Neural progenitor cell (in vitro differentiated cells): ENCODE results near the gene MYO1B. TPM values are rescaled to one million over a fixed set of nuclear protein-coding genes. Genes with fewer than 3 reads are reported as not detected.

Source experiments
- DNase-seq: peaks from one replicate; pipeline ENCODE4 v3.0.0-alpha.2; 2016; ENCODE audit warnings: low spot score
- H2AFZ ChIP-seq: fragments of 200-600 bp; sonication (generic); replicated peaks from 2 replicates; pipeline ENCODE4 v1.6.1; 2016; ENCODE audit warnings: antibody characterized with exemption
- H3F3A ChIP-seq: fragments of 200-600 bp; sonication (generic); 2 replicates; pipeline ENCODE4 v1.6.1; 2016; ENCODE audit warnings: antibody characterized with exemption, low read depth
- H3K27ac ChIP-seq: fragments of 200-600 bp; sonication (generic); 2 replicates; pipeline ENCODE4 v1.5.1; 2016; ENCODE audit warnings: mild to moderate bottlenecking
- H3K27me3 ChIP-seq: fragments of 200-600 bp; sonication (generic); 2 replicates; pipeline ENCODE4 v1.6.1; 2016; ENCODE audit warnings: mild to moderate bottlenecking, moderate library complexity
- H3K36me3 ChIP-seq: fragments of 200-600 bp; sonication (generic); 2 replicates; pipeline ENCODE4 v1.5.1; 2016
- H3K4me1 ChIP-seq: fragments of 200-600 bp; sonication (generic); 2 replicates; pipeline ENCODE4 v1.6.1; 2016; ENCODE audit warnings: mixed run types
- H3K4me2 ChIP-seq: fragments of 200-600 bp; sonication (generic); 2 replicates; pipeline ENCODE4 v1.6.1; 2016
- H3K4me3 ChIP-seq: fragments of 200-600 bp; sonication (generic); 2 replicates; pipeline ENCODE4 v1.5.1; 2016
- H3K79me2 ChIP-seq: fragments of 200-600 bp; sonication (generic); 2 replicates; pipeline ENCODE4 v1.6.1; 2016; ENCODE audit warnings: low read depth
- H3K9ac ChIP-seq: fragments of 200-600 bp; sonication (generic); 2 replicates; pipeline ENCODE4 v1.6.1; 2016
- H3K9me3 ChIP-seq: fragments of 200-600 bp; sonication (generic); 2 replicates; pipeline ENCODE4 v1.5.1; 2016; ENCODE audit warnings: low read depth
- H4K20me1 ChIP-seq: fragments of 200-600 bp; sonication (generic); 2 replicates; pipeline ENCODE4 v1.6.1; 2016; ENCODE audit warnings: low read depth
- H3K27ac Mint-ChIP-seq: 3 replicates; pipeline ENCODE4 v1.8.0; 2021; ENCODE audit warnings: mixed read lengths
- H3K27me3 Mint-ChIP-seq: 2 replicates; pipeline ENCODE4 v1.8.0; 2022; ENCODE audit warnings: low read depth, mild to moderate bottlenecking, inconsistent platforms, moderate library complexity, mixed read lengths; ENCODE audit not compliant: insufficient read depth
- H3K36me3 Mint-ChIP-seq: 3 replicates; pipeline ENCODE4 v1.8.0; 2021; ENCODE audit warnings: mixed read lengths
- H3K4me1 Mint-ChIP-seq: 3 replicates; pipeline ENCODE4 v1.8.0; 2021; ENCODE audit warnings: mixed read lengths
- H3K4me3 Mint-ChIP-seq: 3 replicates; pipeline ENCODE4 v1.8.0; 2021; ENCODE audit warnings: mild to moderate bottlenecking, moderate library complexity, mixed read lengths
- H3K9me3 Mint-ChIP-seq: 3 replicates; pipeline ENCODE4 v1.8.0; 2020; ENCODE audit warnings: mixed read lengths
- CTCF ChIP-seq: fragments of 200-600 bp; sonication (generic); IDR thresholded peaks from 2 replicates; pipeline ENCODE4 v1.5.1; 2017; ENCODE audit warnings: antibody characterized with exemption, mild to moderate bottlenecking
- EZH2 ChIP-seq: fragments of 200-600 bp; sonication (generic); IDR thresholded peaks from 2 replicates; pipeline ENCODE4 v1.6.1; 2017; ENCODE audit warnings: antibody characterized with exemption, mild to moderate bottlenecking, moderate library complexity
- EZH2phosphoT487 ChIP-seq: fragments of 200-600 bp; sonication (generic); IDR thresholded peaks from 2 replicates; pipeline ENCODE4 v1.6.1; 2017; ENCODE audit warnings: antibody characterized with exemption
- total RNA-seq: library from RNA; depleted of rRNA; stranded (reverse); fragments of >200 nt; gene quantifications from 2 replicates; pipeline ENCODE4 v1.2.3, GENCODE V29; 2015; ENCODE audit warnings: low replicate concordance

The MYO1B gene
- total RNA-seq, 1 donor from 2014 or later, result 88.0 TPM

GRCh38 chr2:191280834-191281756, 35.9 kb downstream of the MYO1B start:
- H3K4me2 ChIP-seq, result peak overlapping the region; percentile 45
- Mint-ChIP-seq H3K4me1 (peaks cover 4% of the 10 kb centered on the region), H3K36me3 (peaks cover 57% of the 10 kb centered on the region), H3K4me3 (no peak overlapping the region), H3K9me3 (no peaks in the 10 kb centered on the region), H3K27me3 (no peaks in the 10 kb centered on the region), H3K27ac (no peak overlapping the region)
- peaks cover 10% of the 10 kb centered on the region for H3F3A ChIP-seq
- H3K79me2 ChIP-seq, result peaks cover 58% of the 10 kb centered on the region
- H3K4me1 ChIP-seq, result peaks cover 13% of the 10 kb centered on the region
- TF ChIP-seq CTCF, result no peak
- TF ChIP-seq EZH2, result no peak
- TF ChIP-seq EZH2phosphoT487, result no peak
- H3K9me3 ChIP-seq, result no peaks in the 10 kb centered on the region
- no peak overlapping the region for H3K9ac ChIP-seq
- H3K36me3 ChIP-seq, result no peaks in the 10 kb centered on the region
- DNase-seq, result no peak
- no peak overlapping the region for H3K4me3 ChIP-seq
- peak overlapping the region; percentile 39 for H3K27ac ChIP-seq
- H2AFZ ChIP-seq, result no peak overlapping the region
- no peaks in the 10 kb centered on the region for H3K27me3 ChIP-seq
- H4K20me1 ChIP-seq, result peaks cover 12% of the 10 kb centered on the region

- Histone ChIP-seq H3K9me3 (no peaks in the 10 kb centered on the region), H3K4me1 (peaks cover 6% of the 10 kb centered on the region), H3K79me2 (peaks cover 87% of the 10 kb centered on the region), H3K36me3 (no peaks in the 10 kb centered on the region), H3K9ac (no peak overlapping the region), H3F3A (peaks cover 3% of the 10 kb centered on the region), H3K4me3 (no peak overlapping the region), H3K27ac (no peak overlapping the region), H2AFZ (no peak overlapping the region), H3K4me2 (no peak overlapping the region), H3K27me3 (no peaks in the 10 kb centered on the region), H4K20me1 (peaks cover 7% of the 10 kb centered on the region)
- Mint-ChIP-seq H3K36me3 (peaks cover 34% of the 10 kb centered on the region), H3K9me3 (no peaks in the 10 kb centered on the region), H3K4me3 (no peak overlapping the region), H3K4me1 (peaks cover 13% of the 10 kb centered on the region), H3K27me3 (no peaks in the 10 kb centered on the region), H3K27ac (no peak overlapping the region)
- no peak for DNase-seq
- no peak for TF ChIP-seq EZH2
- TF ChIP-seq EZH2phosphoT487, result no peak
- TF ChIP-seq CTCF, result no peak
Observed at GRCh38 chr2:191285252-191285651, 40.0 kb downstream of the MYO1B start.

- no peak overlapping the region for H2AFZ ChIP-seq
- DNase-seq, result no peak
- no peaks in the 10 kb centered on the region for H3F3A ChIP-seq
- no peaks in the 10 kb centered on the region for H3K36me3 ChIP-seq
- H3K27me3 ChIP-seq, result no peaks in the 10 kb centered on the region
- peaks cover 11% of the 10 kb centered on the region for H3K4me1 Mint-ChIP-seq
- H3K27ac ChIP-seq, result no peak overlapping the region
- no peaks in the 10 kb centered on the region for H3K9me3 Mint-ChIP-seq
- H3K4me3 Mint-ChIP-seq, result no peak overlapping the region
- no peaks in the 10 kb centered on the region for H3K4me1 ChIP-seq
- H3K4me3 ChIP-seq, result no peak overlapping the region
- H3K27me3 Mint-ChIP-seq, result no peaks in the 10 kb centered on the region
- H3K79me2 ChIP-seq, result peaks cover 75% of the 10 kb centered on the region
- no peak overlapping the region for H3K4me2 ChIP-seq
- no peak overlapping the region for H3K9ac ChIP-seq
- H3K9me3 ChIP-seq, result no peaks in the 10 kb centered on the region
- no peak for TF ChIP-seq EZH2phosphoT487
- TF ChIP-seq CTCF, result no peak
- no peak for TF ChIP-seq EZH2
- H4K20me1 ChIP-seq, result peaks cover 9% of the 10 kb centered on the region
- peaks cover 24% of the 10 kb centered on the region for H3K36me3 Mint-ChIP-seq
- no peak overlapping the region for H3K27ac Mint-ChIP-seq
Observed at GRCh38 chr2:191287820-191288219, 42.6 kb downstream of the MYO1B start.
